Epithelial cell of proximal tubule (primary cell): ENCODE results near the gene PHKA2. TPM values are rescaled to one million over a fixed set of nuclear protein-coding genes. Genes with fewer than 3 reads are reported as not detected.

Source experiments
- DNase-seq: peaks from one replicate; pipeline ENCODE4 v3.0.0-alpha.2; 2011; ENCODE audit warnings: low read depth
- H3K4me3 ChIP-seq: 2 replicates; pipeline ENCODE4 v1.5.1; 2011; ENCODE audit warnings: low read depth, mild to moderate bottlenecking, low read length
- CTCF ChIP-seq: conservative IDR thresholded peaks from 2 replicates; pipeline ENCODE4 v1.5.1; 2012; ENCODE audit warnings: low read depth, mild to moderate bottlenecking, low read length
- total RNA-seq: library from RNA; depleted of rRNA; stranded (reverse); fragments of >200 nt; gene quantifications from 2 replicates; pipeline ENCODE4 v1.2.3, GENCODE V29; 2015

Gene PHKA2
- total RNA-seq, 1 donor from 2014 or later = 12.9 TPM

- DNase-seq = no peak
- H3K4me3 ChIP-seq = no peak overlapping the region
- no peak for TF ChIP-seq CTCF
Measured at GRCh38 chrX:18946611-18947010, 37.3 kb downstream of the PHKA2 start.

GRCh38 chrX:18946157-18946556 is 37.8 kb downstream of the PHKA2 start:
- no peak for DNase-seq
- no peak for TF ChIP-seq CTCF
- no peak overlapping the region for H3K4me3 ChIP-seq

- no peak for DNase-seq
- no peak overlapping the region for H3K4me3 ChIP-seq
- TF ChIP-seq CTCF = no peak
Measured at GRCh38 chrX:18945483-18945882, 38.4 kb downstream of the PHKA2 start.

- no peak overlapping the region for H3K4me3 ChIP-seq
- no peak for DNase-seq
- TF ChIP-seq CTCF = no peak
Measured at GRCh38 chrX:18944482-18944881, 39.4 kb downstream of the PHKA2 start.

GRCh38 chrX:18941896-18942295 is 42.0 kb downstream of the PHKA2 start:
- no peak for DNase-seq
- TF ChIP-seq CTCF = no peak
- H3K4me3 ChIP-seq = no peak overlapping the region

- no peak for TF ChIP-seq CTCF
- no peak overlapping the region for H3K4me3 ChIP-seq
- DNase-seq = no peak
Measured at GRCh38 chrX:18938710-18939109, 45.2 kb downstream of the PHKA2 start.

GRCh38 chrX:18937173-18937572 is 46.7 kb downstream of the PHKA2 start:
- H3K4me3 ChIP-seq = no peak overlapping the region
- no peak for TF ChIP-seq CTCF
- no peak for DNase-seq
